B cell (primary cell): ENCODE results near the gene MTX2. TPM values are rescaled to one million over a fixed set of nuclear protein-coding genes. Genes with fewer than 3 reads are reported as not detected.

ENCODE experiments used
- ATAC-seq: fragments of 200-7000 bp; cut with Tn5 transposase; one replicate; pipeline ENCODE4 v1.10.0; 2021; ENCODE audit warnings: low read depth, mild to moderate bottlenecking, moderate number of reproducible peaks, moderate library complexity
- CTCF ChIA-PET: fragments of 350-600 bp; sonication (Branson Sonifier 250); formaldehyde crosslinking; loops from one replicate; lab custom pipeline; 2021; ENCODE audit warnings: antibody characterized with exemption, inconsistent platforms; lab: Charles Lee
- POLR2A ChIA-PET: fragments of 350-600 bp; sonication (Branson Sonifier 250); formaldehyde crosslinking; loops from one replicate; lab custom pipeline; 2021; ENCODE audit warnings: antibody characterized with exemption; lab: Charles Lee
- DNase-seq: peaks from one replicate; pipeline ENCODE4 v3.0.0; 2013
- H2AFZ ChIP-seq: 2 replicates; pipeline ENCODE4 v1.6.1; 2012; ENCODE audit warnings: mild to moderate bottlenecking, low read depth, low read length; ENCODE audit not compliant: insufficient read depth, poor library complexity, severe bottlenecking
- H3K27ac ChIP-seq, 2 donors: 1 replicate in 1 of 2; 2 replicates in 1 of 2; pipeline ENCODE4 v1.5.1; 2012 to 2013; ENCODE audit warnings: low read length in 2 of 2, mild to moderate bottlenecking in 2 of 2, moderate library complexity in 1 of 2
- H3K27me3 ChIP-seq, 4 experiments: fragments of 200-600 bp in 1 of 4; sonication (generic) in 1 of 4; replicated peaks in 1 of 4; 1 replicate in 2 of 4; 2 replicates in 2 of 4; pipeline versions ENCODE4 v1.6.1 to v1.7.0; 2013 to 2016; ENCODE audit warnings: low read length in 3 of 4, mild to moderate bottlenecking in 2 of 4, mixed read lengths in 1 of 4, moderate library complexity in 1 of 4; ENCODE audit not compliant: insufficient read depth in 4 of 4, control insufficient read depth in 3 of 4; ENCODE audit errors: control extremely low read depth in 1 of 4
- H3K36me3 ChIP-seq, 2 experiments: replicated peaks in 1 of 2; 1 replicate in 1 of 2; 2 replicates in 1 of 2; pipeline versions ENCODE4 v1.6.1 to v1.7.1; 2013; ENCODE audit warnings: low read length in 1 of 2; ENCODE audit not compliant: insufficient read depth in 2 of 2, control insufficient read depth in 1 of 2; ENCODE audit errors: control extremely low read depth in 1 of 2, extremely low read depth in 1 of 2
- H3K4me1 ChIP-seq, 2 donors: fragments of 200-600 bp in 1 of 2; sonication (generic) in 1 of 2; 1 replicate in 1 of 2; 2 replicates in 1 of 2; pipeline versions ENCODE4 v1.5.1 to v1.6.1; 2013 to 2017; ENCODE audit warnings: low read length in 2 of 2; ENCODE audit not compliant: control insufficient read depth in 2 of 2, insufficient read depth in 2 of 2
- H3K4me2 ChIP-seq: replicated peaks from 2 replicates; pipeline ENCODE3; 2012; ENCODE audit warnings: mild to moderate bottlenecking, low read depth, low read length; ENCODE audit not compliant: poor library complexity, severe bottlenecking
- H3K4me3 ChIP-seq, 5 experiments: fragments of 200-600 bp in 1 of 5; sonication (generic) in 1 of 5; 1 replicate in 3 of 5; 2 replicates in 2 of 5; pipeline versions ENCODE4 v1.5.1 to v1.7.0; 2011 to 2016; ENCODE audit warnings: low read length in 4 of 5, mild to moderate bottlenecking in 4 of 5, low read depth in 2 of 5, control low read depth in 1 of 5, moderate library complexity in 1 of 5; ENCODE audit not compliant: insufficient read depth in 1 of 5; ENCODE audit errors: control extremely low read depth in 1 of 5, extremely low read depth in 1 of 5
- H3K79me2 ChIP-seq: fragments of 200-600 bp; sonication (generic); one replicate; pipeline ENCODE4 v1.6.0; 2016; ENCODE audit warnings: low read length; ENCODE audit not compliant: control insufficient read depth, insufficient read depth
- H3K9ac ChIP-seq: fragments of 200-600 bp; sonication (generic); 2 replicates; pipeline ENCODE4 v1.6.1; 2017; ENCODE audit warnings: mild to moderate bottlenecking, low read length, moderate library complexity
- H3K9me3 ChIP-seq, 3 donors: one replicate each; pipeline versions ENCODE4 v1.6.1 to v1.7.1; 2013; ENCODE audit warnings: low read length in 2 of 3; ENCODE audit not compliant: control insufficient read depth in 2 of 3, insufficient read depth in 1 of 3; ENCODE audit errors: control extremely low read depth in 1 of 3
- H4K20me1 ChIP-seq: 2 replicates; pipeline ENCODE4 v1.6.0; 2012; ENCODE audit warnings: mild to moderate bottlenecking, low read length; ENCODE audit not compliant: insufficient read depth, control insufficient read depth, poor library complexity, severe bottlenecking
- H3K27ac Mint-ChIP-seq: one replicate; pipeline ENCODE4 v1.8.0; 2021; ENCODE audit warnings: mixed read lengths
- H3K27me3 Mint-ChIP-seq: one replicate; pipeline ENCODE4 v1.8.0; 2021; ENCODE audit warnings: mixed read lengths
- H3K4me1 Mint-ChIP-seq: one replicate; pipeline ENCODE4 v1.8.0; 2021; ENCODE audit warnings: mixed read lengths
- H3K4me3 Mint-ChIP-seq: one replicate; pipeline ENCODE4 v1.8.0; 2021; ENCODE audit warnings: mixed read lengths
- H3K9me3 Mint-ChIP-seq: one replicate; pipeline ENCODE4 v1.8.0; 2022; ENCODE audit warnings: mixed read lengths; ENCODE audit not compliant: insufficient read depth
- EZH2 ChIP-seq: IDR thresholded peaks from 2 replicates; pipeline ENCODE4 v1.6.1; 2012; ENCODE audit warnings: borderline replicate concordance, low read depth, mild to moderate bottlenecking, moderate library complexity, low read length; ENCODE audit not compliant: insufficient read depth, poor library complexity, severe bottlenecking
- WGBS: methylation state at CpG from one replicate; pipeline ENCODE4 v1.1.5; 2013; ENCODE audit warnings: missing lambda C conversion rate; ENCODE audit not compliant: insufficient coverage; 5-methylcytosine and 5-hydroxymethylcytosine counted together
- intact Hi-C: fragments of 100-400 bp; cut with micrococcal nuclease; formaldehyde crosslinking; loops from one replicate; pipeline ENCODE4 v1.10.0; 2022
- polyA plus RNA-seq: library from polyadenylated mRNA; depleted of rRNA; stranded (reverse); fragments of >200 nt; gene quantifications from 2 replicates; pipeline ENCODE4 v1.2.3, GENCODE V29; 2012
- total RNA-seq, 2 donors: library from RNA; stranded (reverse); fragments of 120-200 nt in 1 of 2; gene quantifications; 1 replicate in 1 of 2; 2 replicates in 1 of 2; pipeline versions ENCODE4 v1.2.3 to v1.2.4, GENCODE V29; 2013 to 2022
- TF ChIP-seq, protein P1 (sequence below): fragments of 200-600 bp; IDR thresholded peaks from one replicate; pipeline ENCODE4 v1.8.0; 2022; ENCODE audit warnings: antibody characterized with exemption, mild to moderate bottlenecking

The MTX2 gene
- total and polyA plus RNA-seq, 2 donors (not counting 1 experiment from before 2014, with no cell fraction given), result 11.2 to 11.5 TPM

GRCh38 chr2:176339208-176339607 lies 70.0 kb downstream of the MTX2 start:
- no CpG with 5 or more reads among the region's 1 CpG for WGBS
- TF ChIP-seq EZH2, result no peak
- TF ChIP-seq, protein P1, sequence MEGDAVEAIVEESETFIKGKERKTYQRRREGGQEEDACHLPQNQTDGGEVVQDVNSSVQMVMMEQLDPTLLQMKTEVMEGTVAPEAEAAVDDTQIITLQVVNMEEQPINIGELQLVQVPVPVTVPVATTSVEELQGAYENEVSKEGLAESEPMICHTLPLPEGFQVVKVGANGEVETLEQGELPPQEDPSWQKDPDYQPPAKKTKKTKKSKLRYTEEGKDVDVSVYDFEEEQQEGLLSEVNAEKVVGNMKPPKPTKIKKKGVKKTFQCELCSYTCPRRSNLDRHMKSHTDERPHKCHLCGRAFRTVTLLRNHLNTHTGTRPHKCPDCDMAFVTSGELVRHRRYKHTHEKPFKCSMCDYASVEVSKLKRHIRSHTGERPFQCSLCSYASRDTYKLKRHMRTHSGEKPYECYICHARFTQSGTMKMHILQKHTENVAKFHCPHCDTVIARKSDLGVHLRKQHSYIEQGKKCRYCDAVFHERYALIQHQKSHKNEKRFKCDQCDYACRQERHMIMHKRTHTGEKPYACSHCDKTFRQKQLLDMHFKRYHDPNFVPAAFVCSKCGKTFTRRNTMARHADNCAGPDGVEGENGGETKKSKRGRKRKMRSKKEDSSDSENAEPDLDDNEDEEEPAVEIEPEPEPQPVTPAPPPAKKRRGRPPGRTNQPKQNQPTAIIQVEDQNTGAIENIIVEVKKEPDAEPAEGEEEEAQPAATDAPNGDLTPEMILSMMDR, result no peak
- Histone ChIP-seq H3K36me3 (peaks cover 0 to 5% of the 10 kb centered on the region in 2 experiments), H3K9me3 (no peaks in the 10 kb centered on the region), H3K27ac (no peak overlapping the region), H3K4me3 (no peak overlapping the region), H3K4me2 (no peak overlapping the region), H3K4me1 (no peaks in the 10 kb centered on the region), H3K27me3 (no peaks in the 10 kb centered on the region), H3K79me2 (no peaks in the 10 kb centered on the region), H2AFZ (no peak overlapping the region), H3K9ac (no peak overlapping the region), H4K20me1 (no peaks in the 10 kb centered on the region)
- H3K9me3 Mint-ChIP-seq, result no peaks in the 10 kb centered on the region
- no peak overlapping the region for H3K4me3 Mint-ChIP-seq
- H3K27me3 Mint-ChIP-seq, result no peaks in the 10 kb centered on the region
- H3K27ac Mint-ChIP-seq, result no peak overlapping the region
- no peak for DNase-seq
- no peak for ATAC-seq
- ChIA-PET CTCF (no interaction called here), POLR2A (no interaction called here)
- intact Hi-C loops, result no loop called here
- H3K4me1 Mint-ChIP-seq, result no peaks in the 10 kb centered on the region

- H3K4me2 ChIP-seq, result no peak overlapping the region
- no peak overlapping the region for H3K9ac ChIP-seq
- POLR2A ChIA-PET, result no interaction called here
- H3K27me3 ChIP-seq, result peaks cover 0 to under 1% (median 0%) of the 10 kb centered on the region in 4 experiments
- H3K4me3 ChIP-seq, result no peak overlapping the region
- H3K27ac ChIP-seq, result no peak overlapping the region
- DNase-seq (no peak), ATAC-seq (no peak)
- Mint-ChIP-seq H3K27me3 (peaks cover 7% of the 10 kb centered on the region), H3K4me1 (no peaks in the 10 kb centered on the region), H3K9me3 (peaks cover 3% of the 10 kb centered on the region), H3K27ac (no peak overlapping the region), H3K4me3 (no peak overlapping the region)
- 40% methylated on average over 1 of the region's 4 CpGs for WGBS
- TF ChIP-seq, protein P1, result no peak
- TF ChIP-seq EZH2, result no peak
- H3K9me3 ChIP-seq, result peaks cover 0 to 1% (median 0%) of the 10 kb centered on the region in 3 donors
- H3K36me3 ChIP-seq, result no peaks in the 10 kb centered on the region
- CTCF ChIA-PET, result no interaction called here
- intact Hi-C loops, result no loop called here
- no peak overlapping the region for H2AFZ ChIP-seq
- no peaks in the 10 kb centered on the region for H3K4me1 ChIP-seq
- no peaks in the 10 kb centered on the region for H3K79me2 ChIP-seq
- no peaks in the 10 kb centered on the region for H4K20me1 ChIP-seq
These were observed 87.0 kb downstream of the MTX2 start for GRCh38 chr2:176356251-176356650.
